NB4 (cell line): ENCODE data around the gene GTF2A1L.

Experiments
- CTCF ChIP-seq: IDR thresholded peaks from one replicate; pipeline ENCODE4 v1.5.1; 2012; ENCODE audit warnings: low read depth, low read length
- MAX ChIP-seq: IDR thresholded peaks from 2 replicates; pipeline ENCODE4 v1.6.1; 2011; ENCODE audit warnings: low read depth, low read length

- no peak for TF ChIP-seq CTCF
- no peak for TF ChIP-seq MAX
Measured at GRCh38 chr2:48605482-48606175, 12.0 kb upstream of the GTF2A1L start.
